ENCODE results near the gene ZNF30. TPM values are rescaled to one million over a fixed set of nuclear protein-coding genes. Genes with fewer than 3 reads are reported as not detected.

Gene ZNF30
- 1 to 10 TPM in 2 of 4 donors, not detected in 2; 1.4 to 2.2 TPM for total RNA-seq

DNA sequence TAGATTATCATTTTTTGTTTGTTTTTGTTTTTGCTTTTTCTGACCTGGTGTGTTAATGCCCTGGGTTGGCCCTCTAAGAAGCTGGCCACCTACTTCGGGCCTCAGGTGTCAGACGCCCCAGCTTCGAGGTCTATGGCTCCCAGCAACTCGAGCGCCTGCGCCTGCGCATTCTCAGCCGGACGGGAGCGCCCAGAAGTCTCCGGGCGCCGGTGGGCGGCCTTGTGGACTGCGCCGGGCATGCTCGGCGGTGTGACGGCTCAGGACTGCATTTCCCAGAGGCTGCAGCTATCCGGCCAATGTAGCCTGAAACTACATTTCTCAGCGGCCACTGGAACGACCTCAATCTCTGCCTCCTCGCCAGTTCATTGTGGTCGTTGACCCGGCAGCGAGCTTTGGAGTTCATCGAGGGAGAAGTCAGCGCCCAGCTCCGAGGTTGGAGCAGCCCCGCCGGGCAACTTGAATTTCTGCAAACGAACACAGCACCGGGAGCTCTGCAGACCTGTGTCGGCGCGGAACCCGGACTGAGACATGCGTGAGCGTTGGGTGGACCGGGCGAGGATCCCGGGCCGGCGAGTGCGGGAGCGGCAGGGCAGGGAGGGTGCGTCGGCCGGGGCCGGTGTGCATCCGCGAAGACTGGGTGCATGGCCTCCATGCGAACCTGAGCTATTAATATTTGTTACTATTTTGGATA is at the start of gene ZNF30:
TSS of gene ZNF30 (plus strand) at position 219 of the 691 bp plus-strand sequence. CDS start 3,045 bp downstream, outside the sequence.
- no peaks in the 10 kb centered on the region for H3K9me3 ChIP-seq
- 1 to 3% methylated on average over 7 to 53 of the region's 53 CpGs for WGBS, 2 donors (ENCODE audit: low coverage in 1 of 2)
- H3K27ac ChIP-seq = peak within 1 kb of the TSS; percentile 72 to 89 (median 86)
- peaks cover 5 to 17% (median 12%) of the 10 kb centered on the region in 4 donors for H3K4me1 ChIP-seq
- peak within 1 kb of the TSS; percentile 38 to 71 (median 66) for H3K4me3 ChIP-seq
- H3K36me3 ChIP-seq = no peaks in the 10 kb centered on the region
- no peaks in the 10 kb centered on the region for H3K27me3 ChIP-seq
- peak; percentile 92 for DNase-seq
- in situ Hi-C loops (cut with MboI; ENCODE audit: low pct_ligation_motif_present in 1 of 4, low pct_unique_long_range_greater_than_20kb in 1 of 4, low sequenced_read_pairs in 3 of 4) = no loop called here
- intact Hi-C loops (cut with DNase I; ENCODE audit: low total_unique reads) = no loop called here
- peak; percentile 62 for TF ChIP-seq POLR2A (IDR thresholded peaks at IDR 0.05)
- TF ChIP-seq, protein P1, sequence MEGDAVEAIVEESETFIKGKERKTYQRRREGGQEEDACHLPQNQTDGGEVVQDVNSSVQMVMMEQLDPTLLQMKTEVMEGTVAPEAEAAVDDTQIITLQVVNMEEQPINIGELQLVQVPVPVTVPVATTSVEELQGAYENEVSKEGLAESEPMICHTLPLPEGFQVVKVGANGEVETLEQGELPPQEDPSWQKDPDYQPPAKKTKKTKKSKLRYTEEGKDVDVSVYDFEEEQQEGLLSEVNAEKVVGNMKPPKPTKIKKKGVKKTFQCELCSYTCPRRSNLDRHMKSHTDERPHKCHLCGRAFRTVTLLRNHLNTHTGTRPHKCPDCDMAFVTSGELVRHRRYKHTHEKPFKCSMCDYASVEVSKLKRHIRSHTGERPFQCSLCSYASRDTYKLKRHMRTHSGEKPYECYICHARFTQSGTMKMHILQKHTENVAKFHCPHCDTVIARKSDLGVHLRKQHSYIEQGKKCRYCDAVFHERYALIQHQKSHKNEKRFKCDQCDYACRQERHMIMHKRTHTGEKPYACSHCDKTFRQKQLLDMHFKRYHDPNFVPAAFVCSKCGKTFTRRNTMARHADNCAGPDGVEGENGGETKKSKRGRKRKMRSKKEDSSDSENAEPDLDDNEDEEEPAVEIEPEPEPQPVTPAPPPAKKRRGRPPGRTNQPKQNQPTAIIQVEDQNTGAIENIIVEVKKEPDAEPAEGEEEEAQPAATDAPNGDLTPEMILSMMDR (IDR thresholded peaks at IDR 0.05) = peak in 1 of 5 experiments; percentile 8
- no peak for TF ChIP-seq EP300 (IDR thresholded peaks at IDR 0.05; ENCODE audit: low read depth)
- TF ChIP-seq POLR2AphosphoS5 (IDR thresholded peaks at IDR 0.05) = peak; percentile 56 to 69 (median 65)

- Histone ChIP-seq H3K9me3 (no peaks in the 10 kb centered on the region), H3K27me3 (peaks cover 6% of the 10 kb centered on the region), H3K27ac (no peak overlapping the region)
These were observed 47.1 kb upstream of the ZNF30 start for GRCh38 chr19:34879563-34879962.

DNA sequence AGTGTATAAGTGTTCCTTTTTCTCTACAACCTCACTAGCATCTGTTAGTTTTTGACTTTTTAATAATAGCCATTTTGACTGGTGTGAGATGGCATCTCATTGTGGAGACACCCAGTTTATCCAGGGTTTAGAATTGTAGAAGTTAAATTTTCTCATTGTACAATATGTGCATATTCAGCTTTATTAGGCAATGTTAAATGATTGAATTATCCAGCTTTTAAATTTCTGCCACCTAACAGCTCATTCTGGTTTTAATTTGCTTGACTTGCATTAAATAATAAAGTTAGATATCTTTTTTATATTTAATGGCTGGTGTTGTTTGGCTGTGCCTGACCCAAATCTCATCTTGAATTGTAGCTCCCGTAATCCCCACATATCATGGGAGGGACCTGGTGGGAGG is 46.7 kb upstream of the ZNF30 start:
- peaks cover 6% of the 10 kb centered on the region for H3K27me3 ChIP-seq
- no peaks in the 10 kb centered on the region for H3K4me1 ChIP-seq
- WGBS, 2 donors (ENCODE audit: low coverage in 1 of 2) = 90 to 100% methylated on average over 1 of the region's 1 CpG
- no peaks in the 10 kb centered on the region for H3K36me3 ChIP-seq
- TF ChIP-seq, protein P1 (IDR thresholded peaks at IDR 0.05) = no peak
- TF ChIP-seq EP300 (IDR thresholded peaks at IDR 0.05; ENCODE audit: low read depth) (no peak), POLR2AphosphoS5 (IDR thresholded peaks at IDR 0.05) (no peak)
- in situ Hi-C loops (cut with MboI; ENCODE audit: low pct_ligation_motif_present in 1 of 4, low pct_unique_long_range_greater_than_20kb in 1 of 4, low sequenced_read_pairs in 3 of 4) (no loop called here), intact Hi-C loops (cut with DNase I; ENCODE audit: low total_unique reads) (no loop called here)
- H3K27ac ChIP-seq = no peak overlapping the region
- H3K4me3 ChIP-seq = no peak overlapping the region
- peaks cover 0 to 4% of the 10 kb centered on the region in 2 donors for H3K9me3 ChIP-seq
- DNase-seq = no peak

More at GRCh38 chr19:34879563-34879962, 47.1 kb upstream of the ZNF30 start:
- in situ Hi-C loops (cut with MboI; ENCODE audit: low pct_ligation_motif_present in 1 of 4, low pct_unique_long_range_greater_than_20kb in 1 of 4, low sequenced_read_pairs in 3 of 4) (no loop called here), intact Hi-C loops (cut with DNase I; ENCODE audit: low total_unique reads) (no loop called here)
- H3K36me3 ChIP-seq = no peaks in the 10 kb centered on the region
- no peaks in the 10 kb centered on the region for H3K4me1 ChIP-seq
- TF ChIP-seq EP300 (IDR thresholded peaks at IDR 0.05; ENCODE audit: low read depth) = no peak
- DNase-seq = no peak
- no peak overlapping the region for H3K4me3 ChIP-seq

DNA sequence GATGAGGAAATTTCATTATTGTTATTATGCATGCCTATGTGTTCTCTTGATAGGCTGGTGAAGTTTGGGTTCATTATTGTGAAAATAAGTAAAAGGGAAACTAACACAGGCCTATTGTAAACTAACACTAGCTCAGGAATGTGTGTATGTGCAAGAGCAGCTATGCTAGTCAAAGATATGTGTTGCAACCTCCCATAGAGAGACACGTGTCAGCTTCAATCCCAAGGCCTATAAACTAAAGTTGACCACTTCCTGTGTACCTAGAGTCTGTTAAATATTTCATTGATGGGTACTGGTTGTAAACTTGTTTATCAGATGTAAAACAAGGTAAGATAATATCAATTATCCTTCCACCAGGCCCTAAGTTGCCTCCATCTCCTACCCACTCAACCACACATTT is 44.7 kb upstream of the ZNF30 start:
- H3K27ac ChIP-seq = no peak overlapping the region

More for the DNA sequence above, 44.7 kb upstream of the ZNF30 start:
- intact Hi-C loops (cut with DNase I; ENCODE audit: low total_unique reads) = no loop called here
- WGBS, 2 donors (ENCODE audit: low coverage in 1 of 2) = 33 to 50% methylated on average over 1 of the region's 1 CpG
- Histone ChIP-seq H3K4me1 (no peaks in the 10 kb centered on the region), H3K27me3 (peaks cover 6% of the 10 kb centered on the region), H3K9me3 (peaks cover 6 to 10% of the 10 kb centered on the region in 2 donors), H3K36me3 (no peaks in the 10 kb centered on the region), H3K4me3 (no peak overlapping the region)
- TF ChIP-seq POLR2AphosphoS5 (IDR thresholded peaks at IDR 0.05) (no peak), EP300 (IDR thresholded peaks at IDR 0.05; ENCODE audit: low read depth) (no peak), POLR2A (IDR thresholded peaks at IDR 0.05) (no peak)
- TF ChIP-seq, protein P1 (IDR thresholded peaks at IDR 0.05) = no peak
- in situ Hi-C loops (cut with MboI; ENCODE audit: low pct_ligation_motif_present in 1 of 4, low pct_unique_long_range_greater_than_20kb in 1 of 4, low sequenced_read_pairs in 3 of 4) = no loop called here
- no peak for DNase-seq

Measured in transverse colon (tissue), 4 donors.